ENCODE data around the gene SAP30. TPM values are rescaled to one million over a fixed set of nuclear protein-coding genes. Genes with fewer than 3 reads are reported as not detected.
A peak's percentile ranks its signal among the peaks of the same experiment; 100 is the strongest.

Gene SAP30
- total RNA-seq, 1 donor from 2014 or later, result 8.8 TPM

GRCh38 chr4:173328236-173328901, 42.4 kb upstream of the SAP30 start:
- no peaks in the 10 kb centered on the region for H3K27me3 Mint-ChIP-seq (ENCODE audit: low read depth, unreplicated experiment)
- no peak overlapping the region for H3K27ac ChIP-seq (ENCODE audit: low read depth, low read length)
- no peaks in the 10 kb centered on the region for H3K36me3 Mint-ChIP-seq (ENCODE audit: low read depth, unreplicated experiment)
- H3K9me3 ChIP-seq (ENCODE audit: insufficient read depth, low read depth, low read length), result no peaks in the 10 kb centered on the region
- peaks cover 4% of the 10 kb centered on the region for H3K4me1 Mint-ChIP-seq (ENCODE audit: low read depth, unreplicated experiment)
- no peak overlapping the region for H2AFZ ChIP-seq (ENCODE audit: low read depth, low read length)
- H3K27ac Mint-ChIP-seq (ENCODE audit: unreplicated experiment), result no peak overlapping the region
- no peak overlapping the region for H3K9ac ChIP-seq (ENCODE audit: low read length)
- no peaks in the 10 kb centered on the region for H3K27me3 ChIP-seq (ENCODE audit: insufficient read depth, low read length)
- FAIRE-seq, result no peak
- H3K4me3 ChIP-seq (ENCODE audit: insufficient read depth, low read depth, low read length), result no peak overlapping the region
- peaks cover 5% of the 10 kb centered on the region for H3K4me1 ChIP-seq (ENCODE audit: insufficient read depth, low read length)
- no peak for TF ChIP-seq CTCF (IDR thresholded peaks at IDR 0.05; ENCODE audit: insufficient read depth, low read depth, low read length)
- TF ChIP-seq EZH2 (IDR thresholded peaks at IDR 0.05; ENCODE audit: insufficient read depth, low read length), result no peak
- H3K9me3 Mint-ChIP-seq (ENCODE audit: unreplicated experiment), result no peaks in the 10 kb centered on the region
- peaks cover 32% of the 10 kb centered on the region for H3K79me2 ChIP-seq (ENCODE audit: insufficient read depth, low read length)
- H4K20me1 ChIP-seq (ENCODE audit: insufficient read depth, low read length), result peaks cover 14% of the 10 kb centered on the region
- peaks cover 7% of the 10 kb centered on the region for H3K36me3 ChIP-seq (ENCODE audit: insufficient read depth, low read length)
- DNase-seq (ENCODE audit: low read depth), result no peak
- no peak overlapping the region for H3K4me3 Mint-ChIP-seq (ENCODE audit: unreplicated experiment)
- H3K4me2 ChIP-seq (ENCODE audit: low read length), result no peak overlapping the region

- H3K36me3 ChIP-seq (ENCODE audit: insufficient read depth, low read length), result peaks cover 7% of the 10 kb centered on the region
Measured at GRCh38 chr4:173330590-173330989, 40.2 kb upstream of the SAP30 start.

More at GRCh38 chr4:173330590-173330989, 40.2 kb upstream of the SAP30 start:
- no peak overlapping the region for H3K4me3 Mint-ChIP-seq (ENCODE audit: unreplicated experiment)
- no peaks in the 10 kb centered on the region for H3K9me3 ChIP-seq (ENCODE audit: insufficient read depth, low read depth, low read length)
- H3K9me3 Mint-ChIP-seq (ENCODE audit: unreplicated experiment), result no peaks in the 10 kb centered on the region
- no peak overlapping the region for H3K4me3 ChIP-seq (ENCODE audit: insufficient read depth, low read depth, low read length)
- peaks cover 4% of the 10 kb centered on the region for H3K4me1 Mint-ChIP-seq (ENCODE audit: low read depth, unreplicated experiment)
- no peaks in the 10 kb centered on the region for H3K27me3 Mint-ChIP-seq (ENCODE audit: low read depth, unreplicated experiment)
- no peaks in the 10 kb centered on the region for H3K27me3 ChIP-seq (ENCODE audit: insufficient read depth, low read length)
- FAIRE-seq, result no peak
- no peak overlapping the region for H3K27ac ChIP-seq (ENCODE audit: low read depth, low read length)
- peaks cover 14% of the 10 kb centered on the region for H4K20me1 ChIP-seq (ENCODE audit: insufficient read depth, low read length)
- peaks cover 9% of the 10 kb centered on the region for H3K4me1 ChIP-seq (ENCODE audit: insufficient read depth, low read length)
- no peaks in the 10 kb centered on the region for H3K36me3 Mint-ChIP-seq (ENCODE audit: low read depth, unreplicated experiment)
- H3K9ac ChIP-seq (ENCODE audit: low read length), result no peak overlapping the region
- H2AFZ ChIP-seq (ENCODE audit: low read depth, low read length), result no peak overlapping the region
- H3K79me2 ChIP-seq (ENCODE audit: insufficient read depth, low read length), result peaks cover 41% of the 10 kb centered on the region
- TF ChIP-seq EZH2 (IDR thresholded peaks at IDR 0.05; ENCODE audit: insufficient read depth, low read length) (no peak), CTCF (IDR thresholded peaks at IDR 0.05; ENCODE audit: insufficient read depth, low read depth, low read length) (no peak)
- peak overlapping the region; percentile 1 for H3K4me2 ChIP-seq (ENCODE audit: low read length)
- DNase-seq (ENCODE audit: low read depth), result no peak
- no peak overlapping the region for H3K27ac Mint-ChIP-seq (ENCODE audit: unreplicated experiment)

All from astrocyte (in vitro differentiated cells and primary cell).